Gastrocnemius medialis (tissue), 4 donors: ENCODE measurements around the gene RPS5. TPM values are rescaled to one million over a fixed set of nuclear protein-coding genes. Genes with fewer than 3 reads are reported as not detected.
"Not testable (repeated sequence)": the region's sequence is repeated elsewhere in the genome, so short reads cannot be mapped to it uniquely, and the experiment has no call there.

Source experiments
- ATAC-seq, 2 donors: fragments of 150-250 bp; one replicate each; pipeline ENCODE4 v1.9.1; 2016
- DNase-seq, 2 donors: peaks; one replicate each; pipeline ENCODE4 v3.0.0-alpha.2; 2019
- H3K27ac ChIP-seq, 4 donors: fragments of 200-600 bp; sonication (generic); 1 replicate in 1 of 4; 2 replicates in 3 of 4; pipeline ENCODE4 v1.5.1; 2016 to 2018; ENCODE audit warnings: mild to moderate bottlenecking in 2 of 4, moderate library complexity in 1 of 4
- H3K27me3 ChIP-seq, 3 donors: fragments of 200-600 bp; sonication (generic) in 2 of 3; 1 replicate in 1 of 3; 2 replicates in 2 of 3; pipeline versions ENCODE4 v1.5.1 to v1.6.0; 2016 to 2019; ENCODE audit warnings: mild to moderate bottlenecking in 1 of 3, moderate library complexity in 1 of 3
- H3K36me3 ChIP-seq, 2 donors: fragments of 200-600 bp; sonication (generic) in 1 of 2; one replicate each; pipeline ENCODE4 v1.5.1; 2017 to 2018
- H3K4me1 ChIP-seq, 2 donors: fragments of 200-600 bp; sonication (generic) in 1 of 2; one replicate each; pipeline ENCODE4 v1.5.1; 2016 to 2017; ENCODE audit warnings: mild to moderate bottlenecking in 2 of 2
- H3K4me3 ChIP-seq, 4 donors: fragments of 200-600 bp; sonication (generic) in 3 of 4; 1 replicate in 1 of 4; 2 replicates in 3 of 4; pipeline ENCODE4 v1.5.1; 2016 to 2019; ENCODE audit warnings: mild to moderate bottlenecking in 2 of 4
- H3K9me3 ChIP-seq, 3 donors: fragments of 200-600 bp; sonication (generic) in 2 of 3; 1 replicate in 1 of 3; 2 replicates in 2 of 3; pipeline ENCODE4 v1.5.1; 2016 to 2019
- POLR2A ChIP-seq, 2 donors: fragments of 450-650 bp; IDR thresholded peaks; one replicate each; pipeline ENCODE4 v1.6.1; 2017; ENCODE audit warnings: antibody characterized with exemption in 2 of 2, mild to moderate bottlenecking in 2 of 2, moderate library complexity in 2 of 2
- in situ Hi-C, 4 donors: fragments of 200-750 bp; cut with MboI; loops; one replicate each; pipeline versions ENCODE4 v1.15.0 to v1.8.0; 2017; ENCODE audit warnings: low sequenced_read_pairs in 4 of 4
- intact Hi-C: fragments of 100-400 bp; cut with DNase I; formaldehyde crosslinking; loops from one replicate; pipeline ENCODE4 v1.15.1; 2023; ENCODE audit warnings: low total_unique reads
- microRNA-seq, 2 donors: library from miRNA; unstranded; fragments of <30 nt; microRNA quantifications; one replicate each; pipeline ENCODE4, GENCODE V29; 2016; ENCODE audit warnings: borderline replicate concordance in 2 of 2
- total RNA-seq, 4 donors: library from RNA; depleted of rRNA; stranded (reverse); fragments of >200 nt; gene quantifications; one replicate each; pipeline versions ENCODE4 v1.1.0 to v1.2.3, GENCODE V29; 2016
- TF ChIP-seq, protein P1 (sequence below), 5 experiments: fragments of 450-650 bp in 3 of 5; fragments of 200-600 bp in 2 of 5; sonication (generic) in 2 of 5; IDR thresholded peaks in 4 of 5; conservative IDR thresholded peaks in 1 of 5; 1 replicate in 4 of 5; 2 replicates in 1 of 5; pipeline ENCODE4 v1.5.1; 2016 to 2019; ENCODE audit warnings: antibody characterized with exemption in 5 of 5, mild to moderate bottlenecking in 3 of 5, moderate library complexity in 3 of 5

RPS5 gene
- total RNA-seq, 4 donors from 2014 or later, result 1,345 to 1,665 (median 1,438) TPM

DNA sequence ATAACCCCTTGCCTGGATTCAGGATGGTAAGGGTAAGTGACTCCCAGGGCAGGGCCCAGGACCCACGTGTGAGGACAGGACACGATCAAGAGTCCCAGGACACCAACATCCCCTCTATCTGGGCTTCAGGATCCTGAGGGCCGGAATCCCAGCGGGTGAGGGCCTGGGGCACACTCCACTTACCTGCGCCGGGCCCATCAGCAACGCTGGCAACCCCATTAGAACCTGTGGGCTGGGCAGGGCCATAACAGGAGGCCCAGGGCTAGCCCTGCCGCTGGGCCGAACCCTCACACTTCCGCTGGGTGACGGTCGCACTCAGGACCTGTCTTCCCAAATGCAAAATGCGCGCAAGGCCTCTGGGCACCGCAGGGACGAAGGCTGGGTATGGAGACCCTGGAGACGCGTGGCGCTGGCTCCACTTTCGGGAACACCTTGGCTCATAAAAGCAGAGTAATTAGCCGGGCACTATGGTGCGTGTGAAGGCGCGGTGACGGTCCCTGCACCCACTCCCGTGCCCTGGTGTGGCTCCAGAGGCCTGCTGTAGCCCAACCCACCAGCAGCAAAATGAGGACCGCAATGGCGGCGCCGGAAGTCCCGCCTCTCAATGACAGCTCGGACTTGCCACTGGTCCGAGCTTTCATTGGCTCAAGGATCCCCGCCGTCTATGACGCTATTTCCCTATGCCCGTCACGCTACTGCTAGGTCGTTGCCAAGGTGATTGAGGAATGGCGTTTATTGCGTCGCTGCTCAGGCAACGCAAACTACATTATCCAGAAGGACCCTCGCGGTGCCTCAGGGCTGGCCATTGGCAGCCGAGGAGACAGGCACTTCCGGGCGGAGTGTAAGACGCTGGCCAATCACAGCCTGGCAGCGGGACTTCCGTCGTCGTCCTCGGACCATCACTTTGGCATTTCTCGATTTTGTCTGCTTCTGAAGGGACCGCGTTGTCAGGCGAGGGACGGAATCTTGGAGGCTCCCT, 52.8 kb downstream of the RPS5 start, which contains the start of gene ZNF132:
TSS of gene ZNF132 (minus strand) at position 578 of the 979 bp plus-strand sequence. CDS start at position 246, 332 bp downstream.
- Histone ChIP-seq H3K27ac (peak within 1 kb of the TSS; percentile 70 to 87 (median 78)), H3K9me3 (peaks cover 2 to 22% (median 14%) of the 10 kb centered on the region in 3 donors), H3K4me1 (peaks cover 16 to 17% of the 10 kb centered on the region in 2 donors), H3K36me3 (peaks cover 8 to 35% of the 10 kb centered on the region in 2 donors), H3K27me3 (no peaks in the 10 kb centered on the region), H3K4me3 (peak within 1 kb of the TSS; percentile 78 to 95 (median 82))
- peak; percentile 98 to 99 for DNase-seq
- intact Hi-C loops, result loop anchor here (1.0 to 2.0 kb wide), 7 partner anchors 11 to 826 kb away; partner anchors contain the start of genes RPS5, ZNF134, ZNF274 and ZNF324B
- in situ Hi-C loops, result no loop called here
- TF ChIP-seq, protein P1, sequence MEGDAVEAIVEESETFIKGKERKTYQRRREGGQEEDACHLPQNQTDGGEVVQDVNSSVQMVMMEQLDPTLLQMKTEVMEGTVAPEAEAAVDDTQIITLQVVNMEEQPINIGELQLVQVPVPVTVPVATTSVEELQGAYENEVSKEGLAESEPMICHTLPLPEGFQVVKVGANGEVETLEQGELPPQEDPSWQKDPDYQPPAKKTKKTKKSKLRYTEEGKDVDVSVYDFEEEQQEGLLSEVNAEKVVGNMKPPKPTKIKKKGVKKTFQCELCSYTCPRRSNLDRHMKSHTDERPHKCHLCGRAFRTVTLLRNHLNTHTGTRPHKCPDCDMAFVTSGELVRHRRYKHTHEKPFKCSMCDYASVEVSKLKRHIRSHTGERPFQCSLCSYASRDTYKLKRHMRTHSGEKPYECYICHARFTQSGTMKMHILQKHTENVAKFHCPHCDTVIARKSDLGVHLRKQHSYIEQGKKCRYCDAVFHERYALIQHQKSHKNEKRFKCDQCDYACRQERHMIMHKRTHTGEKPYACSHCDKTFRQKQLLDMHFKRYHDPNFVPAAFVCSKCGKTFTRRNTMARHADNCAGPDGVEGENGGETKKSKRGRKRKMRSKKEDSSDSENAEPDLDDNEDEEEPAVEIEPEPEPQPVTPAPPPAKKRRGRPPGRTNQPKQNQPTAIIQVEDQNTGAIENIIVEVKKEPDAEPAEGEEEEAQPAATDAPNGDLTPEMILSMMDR (IDR thresholded peaks at IDR 0.05 in 4 of 5, conservative IDR thresholded peaks at IDR 0.05 in 1 of 5), result no peak
- TF ChIP-seq POLR2A (IDR thresholded peaks at IDR 0.05), result peak; percentile 38 to 44
- peak; percentile 100 for ATAC-seq

DNA sequence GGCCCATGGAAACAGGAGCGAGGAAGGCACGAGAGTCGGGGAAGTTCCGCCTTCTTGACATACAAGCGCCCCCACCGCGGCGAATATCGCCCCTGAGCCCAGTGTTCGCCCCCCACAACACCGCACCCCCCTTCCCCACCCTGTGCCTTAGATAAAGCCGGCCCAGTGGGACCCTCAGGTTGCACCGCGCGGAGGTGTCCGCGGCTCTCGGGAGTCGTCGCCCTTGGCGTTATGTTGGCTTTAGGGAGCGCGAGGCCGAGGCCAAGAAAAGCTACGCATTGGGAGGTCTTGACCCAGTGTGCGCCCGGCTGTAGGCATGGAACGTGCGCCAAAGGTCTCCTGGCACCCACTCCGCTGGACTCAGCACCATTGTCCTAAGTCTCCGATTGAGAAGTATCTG, 53.5 kb downstream of the RPS5 start:
- in situ Hi-C loops, result no loop called here
- DNase-seq (no peak), ATAC-seq (no peak)
- peak overlapping the region; percentile 78 to 95 (median 82) for H3K4me3 ChIP-seq
- peaks cover 1 to 28% of the 10 kb centered on the region in 2 donors for H3K36me3 ChIP-seq
- H3K27me3 ChIP-seq, result no peaks in the 10 kb centered on the region
- TF ChIP-seq, protein P1 (IDR thresholded peaks at IDR 0.05 in 4 of 5, conservative IDR thresholded peaks at IDR 0.05 in 1 of 5), result no peak
- TF ChIP-seq POLR2A (IDR thresholded peaks at IDR 0.05), result no peak
- peaks cover 0 to 15% (median 9%) of the 10 kb centered on the region in 3 donors for H3K9me3 ChIP-seq
- intact Hi-C loops, result loop anchor here (1.0 to 2.0 kb wide), 7 partner anchors 11 to 826 kb away; partner anchors contain the start of genes RPS5, ZNF134, ZNF274 and ZNF324B
- peaks cover 16 to 17% of the 10 kb centered on the region in 2 donors for H3K4me1 ChIP-seq
- H3K27ac ChIP-seq, result peak overlapping the region; percentile 70 to 87 (median 78)

DNA sequence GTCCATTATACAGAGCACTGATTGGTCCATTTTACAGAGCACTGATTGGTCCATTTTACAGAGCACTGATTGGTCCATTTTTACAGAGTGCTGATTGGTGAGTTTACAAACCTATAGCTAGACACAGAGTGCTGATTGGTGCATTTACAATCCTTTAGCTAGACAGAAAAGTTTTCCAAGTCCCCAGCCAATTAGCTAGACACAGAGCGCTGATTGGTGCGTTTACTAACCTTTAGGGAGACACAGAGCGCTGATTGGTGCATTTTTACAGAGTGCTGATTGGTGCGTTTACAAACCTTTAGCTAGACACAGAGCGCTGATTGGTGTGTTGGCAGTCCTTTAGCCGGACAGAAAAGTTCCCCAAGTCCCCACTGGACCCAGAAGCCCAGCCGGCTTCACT, 55.9 kb downstream of the RPS5 start:
- H3K27ac ChIP-seq, H3K27me3 ChIP-seq, H3K4me3 ChIP-seq, ATAC-seq, intact Hi-C loops, in situ Hi-C loops, DNase-seq, H3K36me3 ChIP-seq, H3K9me3 ChIP-seq: not testable (repeated sequence)
- H3K4me1 ChIP-seq, result peaks cover 16 to 17% of the 10 kb centered on the region in 2 donors

Small RNA genes lying within 50 kb of the gene (microRNA-seq; reads per million reads assigned to microRNA genes)
- gene MIR4754, result 0 to 1.2 reads per million in 2 donors

Other genes starting within 250 kb of the RPS5 start
- 1 to 10 TPM; 1.3 to 2.0 (median 1.7) TPM for gene ZNF329, start 236.5 kb upstream of the RPS5 start, total RNA-seq
- 10 to 100 TPM in 3 of 4 donors, 1 to 10 TPM in 1; 9.0 to 20.7 (median 13.4) TPM for gene ZNF274, start 204.2 kb upstream of the RPS5 start, total RNA-seq
- gene ZNF544, start 158.4 kb upstream of the RPS5 start, total RNA-seq, result 1 to 10 TPM; 3.8 to 9.5 (median 6.0) TPM
- gene ZNF8, start 108.3 kb upstream of the RPS5 start, total RNA-seq, result 1 to 10 TPM in 2 of 4 donors, under 1 TPM in 2; 0.78 to 2.1 (median 1.2) TPM
- gene ERVK3-1, start 81.9 kb upstream of the RPS5 start, total RNA-seq, result 10 to 100 TPM; 27.1 to 38.2 (median 32.4) TPM
- gene ZSCAN22, start 60.3 kb upstream of the RPS5 start, total RNA-seq, result 1 to 10 TPM; 1.1 to 2.4 (median 1.8) TPM
- gene A1BG, start 33.8 kb upstream of the RPS5 start, total RNA-seq, result 10 to 100 TPM in 1 of 4 donors, 1 to 10 TPM in 2, not detected in 1; 4.5 to 12.5 (median 9.0) TPM
- gene ZNF497, start 24.5 kb upstream of the RPS5 start, total RNA-seq, result under 1 TPM in 3 of 4 donors, not detected in 1; 0.07 to 0.87 (median 0.36) TPM
- under 1 TPM in 2 of 4 donors, not detected in 2; 0.11 to 0.36 TPM for gene ZNF837, start 6.2 kb upstream of the RPS5 start, total RNA-seq
- not detected for gene RNF225, start 8.4 kb downstream of the RPS5 start, total RNA-seq
- 10 to 100 TPM in 2 of 4 donors, 1 to 10 TPM in 2; 8.5 to 21.4 (median 10.2) TPM for gene ZNF584, start 21.4 kb downstream of the RPS5 start, total RNA-seq
- gene ZNF132, start 52.9 kb downstream of the RPS5 start, total RNA-seq, result 1 to 10 TPM; 1.8 to 2.7 (median 2.4) TPM
- gene ZNF324B, start 64.4 kb downstream of the RPS5 start, total RNA-seq, result 1 to 10 TPM; 3.8 to 7.6 (median 7.0) TPM
- 10 to 100 TPM in 3 of 4 donors, 1 to 10 TPM in 1; 8.1 to 11.4 (median 11.3) TPM for gene ZNF324, start 79.8 kb downstream of the RPS5 start, total RNA-seq
- 10 to 100 TPM in 1 of 4 donors, 1 to 10 TPM in 3; 7.5 to 13.1 (median 8.9) TPM for gene ZNF446, start 89.1 kb downstream of the RPS5 start, total RNA-seq
- gene SLC27A5, start 124.7 kb downstream of the RPS5 start, total RNA-seq, result 1 to 10 TPM; 2.0 to 9.1 (median 4.6) TPM
- 10 to 100 TPM in 2 of 4 donors, 1 to 10 TPM in 2; 5.9 to 12.2 (median 9.6) TPM for gene ZBTB45, start 132.5 kb downstream of the RPS5 start, total RNA-seq
- gene TRIM28, start 156.8 kb downstream of the RPS5 start, total RNA-seq, result 100 to 1,000 TPM; 145 to 239 (median 191) TPM
- gene CHMP2A, start 167.8 kb downstream of the RPS5 start, total RNA-seq, result 100 to 1,000 TPM in 2 of 4 donors, 10 to 100 TPM in 2; 82.3 to 165 (median 113) TPM
- 10 to 100 TPM; 23.5 to 74.5 (median 41.6) TPM for gene UBE2M, start 171.3 kb downstream of the RPS5 start, total RNA-seq
- gene MZF1, start 186.1 kb downstream of the RPS5 start, total RNA-seq, result 10 to 100 TPM in 3 of 4 donors, 1 to 10 TPM in 1; 6.8 to 21.5 (median 15.1) TPM